Bronchial epithelial cell (primary cell): Measurements from ENCODE around the gene LRMDA. TPM values are rescaled to one million over a fixed set of nuclear protein-coding genes. Genes with fewer than 3 reads are reported as not detected.

Experiments
- DNase-seq: peaks from one replicate; pipeline ENCODE4 v3.0.0-alpha.2; 2010; ENCODE audit warnings: low read depth
- FAIRE-seq: peaks from 2 replicates; lab custom pipeline; 2011; peaks lifted over from hg19 to GRCh38; lab: Jason Lieb, UNC
- H3K27me3 ChIP-seq: 2 replicates; pipeline ENCODE4 v1.5.1; 2011; ENCODE audit warnings: low read length; ENCODE audit not compliant: control insufficient read depth, insufficient read depth
- H3K36me3 ChIP-seq: 2 replicates; pipeline ENCODE4 v1.5.1; 2011; ENCODE audit warnings: low read length; ENCODE audit not compliant: control insufficient read depth, insufficient read depth
- H3K4me3 ChIP-seq: 2 replicates; pipeline ENCODE4 v1.5.1; 2011; ENCODE audit warnings: mild to moderate bottlenecking, low read depth, low read length, control low read depth
- CTCF ChIP-seq: IDR thresholded peaks from 2 replicates; pipeline ENCODE4 v1.5.1; 2011; ENCODE audit warnings: mild to moderate bottlenecking, moderate library complexity, low read length, control low read depth, inconsistent platforms; ENCODE audit not compliant: insufficient read depth, severe bottlenecking
- total RNA-seq: library from RNA; depleted of rRNA; stranded (reverse); fragments of >200 nt; gene quantifications from 2 replicates; pipeline ENCODE4 v1.2.1, GENCODE V29; 2014

Gene LRMDA
- total RNA-seq, 1 donor from 2014 or later: 1.6 TPM

- no peak for DNase-seq
- no peaks in the 10 kb centered on the region for H3K36me3 ChIP-seq
- no peak for FAIRE-seq
- TF ChIP-seq CTCF: no peak
- no peaks in the 10 kb centered on the region for H3K27me3 ChIP-seq
- no peak overlapping the region for H3K4me3 ChIP-seq
Measured at GRCh38 chr10:75905490-75905889, 474.1 kb downstream of the LRMDA start.

DNA sequence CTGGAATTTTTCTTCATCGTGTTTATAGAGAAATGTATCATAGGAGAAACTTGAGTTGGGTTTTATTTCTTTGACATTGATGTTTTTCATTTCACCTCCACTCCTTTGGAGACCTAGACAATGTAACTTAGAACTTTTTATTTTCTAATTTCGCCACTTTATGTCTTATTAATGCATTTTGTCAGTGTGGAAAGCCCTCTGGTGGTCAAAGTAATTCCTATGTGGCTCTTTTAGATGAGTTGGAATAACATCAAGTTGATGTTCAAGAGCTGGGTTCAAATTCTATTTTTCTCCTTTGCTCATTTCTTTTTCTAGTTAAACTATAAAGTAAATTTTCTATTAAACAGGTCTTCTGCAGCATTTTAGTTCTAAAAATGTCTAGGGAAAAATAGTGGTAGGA, 478.6 kb downstream of the LRMDA start:
- Histone ChIP-seq H3K36me3 (no peaks in the 10 kb centered on the region), H3K27me3 (no peaks in the 10 kb centered on the region), H3K4me3 (no peak overlapping the region)
- FAIRE-seq (no peak), DNase-seq (peak; percentile 44)
- peak; percentile 33 for TF ChIP-seq CTCF

- H3K27me3 ChIP-seq: no peaks in the 10 kb centered on the region
- DNase-seq (peak; percentile 78), FAIRE-seq (no peak)
- H3K36me3 ChIP-seq: no peaks in the 10 kb centered on the region
- H3K4me3 ChIP-seq: no peak overlapping the region
- TF ChIP-seq CTCF: no peak
Measured at GRCh38 chr10:75911426-75911825, 480.0 kb downstream of the LRMDA start.

GRCh38 chr10:75916906-75917305, 485.5 kb downstream of the LRMDA start:
- no peak for TF ChIP-seq CTCF
- peak; percentile 43 for FAIRE-seq

GRCh38 chr10:75919913-75920312, 488.5 kb downstream of the LRMDA start:
- Histone ChIP-seq H3K27me3 (no peaks in the 10 kb centered on the region), H3K4me3 (no peak overlapping the region), H3K36me3 (no peaks in the 10 kb centered on the region)
- DNase-seq: no peak
- no peak for TF ChIP-seq CTCF
- FAIRE-seq: no peak

More at GRCh38 chr10:75916906-75917305, 485.5 kb downstream of the LRMDA start:
- Histone ChIP-seq H3K4me3 (no peak overlapping the region), H3K36me3 (no peaks in the 10 kb centered on the region), H3K27me3 (no peaks in the 10 kb centered on the region)
- no peak for DNase-seq

GRCh38 chr10:75922435-75922834, 491.0 kb downstream of the LRMDA start:
- peak; percentile 35 for DNase-seq
- Histone ChIP-seq H3K36me3 (no peaks in the 10 kb centered on the region), H3K27me3 (peaks cover 3% of the 10 kb centered on the region), H3K4me3 (no peak overlapping the region)
- peak; percentile 75 for FAIRE-seq
- TF ChIP-seq CTCF: peak; percentile 50
